Retinal pigment epithelial cell (primary cell): ENCODE measurements around the gene CFAP92.

Experiments
- DNase-seq: peaks from one replicate; pipeline ENCODE4 v3.0.0-alpha.2; 2010; ENCODE audit warnings: low read depth
- H3K4me3 ChIP-seq: 2 replicates; pipeline ENCODE4 v1.5.1; 2011; ENCODE audit warnings: mild to moderate bottlenecking, low read length, control low read depth, moderate library complexity
- CTCF ChIP-seq: conservative IDR thresholded peaks from 2 replicates; pipeline ENCODE4 v1.5.1; 2011; ENCODE audit warnings: low read depth, low read length, control low read depth, inconsistent platforms

The CFAP92 gene

GRCh38 chr3:128950223-128950938 lies 43.5 kb downstream of the CFAP92 start:
- H3K4me3 ChIP-seq: no peak overlapping the region
- peak; percentile 39 for TF ChIP-seq CTCF
- DNase-seq: no peak

DNA sequence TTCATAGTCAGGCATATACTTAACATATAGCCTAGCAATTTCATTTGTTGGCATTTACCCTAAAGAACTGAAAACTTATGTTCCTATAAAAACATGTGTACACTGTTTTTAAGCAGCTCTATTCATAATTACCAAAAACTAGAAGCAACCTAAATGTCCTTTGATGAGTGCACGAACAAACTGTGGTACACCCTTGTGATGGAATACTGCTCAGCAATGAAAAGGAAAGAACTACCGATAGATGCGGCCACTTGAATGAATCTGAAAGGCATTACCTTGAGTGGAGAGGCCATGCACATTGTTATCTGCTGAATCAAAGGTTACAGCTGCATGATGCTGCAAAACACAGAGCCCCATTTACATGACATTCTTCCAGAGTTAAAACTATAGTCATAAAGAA lies 44.7 kb downstream of the CFAP92 start:
- no peak for TF ChIP-seq CTCF
- H3K4me3 ChIP-seq: no peak overlapping the region
- no peak for DNase-seq

GRCh38 chr3:128946411-128946810 lies 47.5 kb downstream of the CFAP92 start:
- DNase-seq: no peak
- no peak overlapping the region for H3K4me3 ChIP-seq
- no peak for TF ChIP-seq CTCF

GRCh38 chr3:128945878-128946175 lies 48.0 kb downstream of the CFAP92 start:
- H3K4me3 ChIP-seq: no peak overlapping the region
- no peak for DNase-seq
- no peak for TF ChIP-seq CTCF

DNA sequence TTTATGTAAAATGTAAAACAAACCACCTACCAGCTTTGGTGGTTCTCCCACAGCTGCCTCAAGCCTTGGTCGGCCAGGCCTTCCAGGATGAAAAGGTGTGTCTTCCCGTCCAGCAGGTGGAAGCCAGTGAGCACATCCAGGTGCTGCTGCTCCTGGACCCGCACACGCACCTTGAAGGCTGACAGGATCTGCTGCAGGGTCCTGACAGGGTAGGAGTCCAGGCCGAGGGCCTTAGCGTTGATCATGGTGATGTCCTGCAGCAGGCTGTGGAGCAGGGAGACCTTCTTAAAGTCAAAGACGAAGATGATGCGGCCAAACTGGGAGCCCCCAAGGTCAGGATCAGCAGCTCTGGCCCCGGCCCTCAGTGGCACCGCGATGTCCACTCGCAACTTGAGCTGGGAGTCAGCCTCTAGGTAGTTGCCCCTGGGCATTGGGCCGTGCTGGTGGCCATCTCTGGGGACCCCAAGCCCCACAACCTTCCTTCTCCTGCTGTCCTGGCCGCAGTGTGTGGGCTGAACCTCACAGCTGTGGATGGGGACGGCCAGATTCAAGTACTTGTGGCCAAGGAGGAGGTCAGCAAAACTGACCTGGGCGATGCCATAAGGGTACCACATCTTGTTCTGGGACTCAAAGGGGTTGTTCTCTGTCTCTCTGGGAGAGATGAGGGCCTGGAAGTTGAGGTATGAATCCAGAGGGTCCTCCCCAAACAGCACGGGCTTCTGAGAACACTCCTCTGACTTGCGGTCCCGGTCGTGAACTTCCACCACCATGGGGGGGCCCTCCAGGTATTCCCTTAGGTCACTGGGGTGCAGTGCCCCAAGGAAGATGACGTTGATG lies 48.6 kb downstream of the CFAP92 start:
- no peak overlapping the region for H3K4me3 ChIP-seq
- TF ChIP-seq CTCF: no peak
- no peak for DNase-seq

DNA sequence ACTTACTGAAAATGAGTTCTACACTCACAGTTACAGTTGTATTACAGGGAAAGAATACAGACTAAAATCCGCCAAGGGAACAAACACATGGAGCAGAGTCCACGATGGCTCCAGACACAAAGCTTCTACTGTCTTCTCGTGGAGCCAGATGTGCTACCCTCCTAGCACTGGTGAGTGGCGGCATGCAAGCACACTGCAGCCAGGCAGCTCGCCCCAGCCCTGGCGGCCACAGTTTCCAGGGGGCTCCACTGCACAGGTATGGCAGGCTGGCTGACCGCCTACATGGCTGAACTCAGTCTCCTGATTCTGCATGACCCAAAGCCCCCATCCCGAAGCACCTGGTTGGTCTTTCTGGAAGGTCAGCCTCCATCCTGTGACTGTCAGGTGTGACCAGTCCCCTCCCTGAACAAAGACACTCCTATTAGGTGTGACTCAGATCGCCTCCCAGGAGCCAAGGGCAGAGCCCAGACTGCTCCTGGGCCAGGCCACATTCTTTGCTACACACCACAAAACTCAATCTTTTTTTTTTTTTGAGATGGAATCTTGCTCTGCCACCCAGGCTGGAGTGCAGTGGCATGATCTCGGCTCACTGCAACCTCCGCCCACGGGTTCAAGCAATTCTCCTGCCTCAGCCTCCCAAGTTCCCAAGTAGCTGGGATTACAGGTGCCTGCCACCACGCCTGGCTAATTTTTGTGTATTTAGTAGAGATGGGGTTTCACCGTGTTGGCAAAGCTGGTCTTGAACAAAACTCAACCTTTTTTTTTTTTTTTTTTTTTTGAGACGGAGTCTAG lies 51.5 kb downstream of the CFAP92 start:
- no peak for TF ChIP-seq CTCF
- DNase-seq: no peak
- H3K4me3 ChIP-seq: no peak overlapping the region

DNA sequence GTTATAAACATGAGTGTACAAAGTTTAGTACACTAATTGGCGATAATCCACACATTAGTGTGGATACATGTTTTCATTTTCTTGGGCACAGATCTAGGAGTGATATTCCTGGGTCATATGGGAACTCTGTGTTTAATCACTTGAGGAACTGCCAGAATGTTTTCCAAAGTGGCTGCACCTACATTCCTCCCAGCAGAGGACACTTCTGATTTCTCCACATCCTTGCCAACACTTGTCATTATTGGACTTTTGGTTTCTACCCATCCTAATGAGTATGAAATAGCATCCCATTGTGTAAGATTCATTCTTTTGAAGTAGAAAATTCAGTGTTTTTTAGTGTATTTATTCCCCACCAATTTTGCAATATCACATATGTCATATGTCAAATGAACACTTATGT lies 53.6 kb downstream of the CFAP92 start:
- DNase-seq: no peak
- no peak for TF ChIP-seq CTCF
- no peak overlapping the region for H3K4me3 ChIP-seq
